ENCODE results near the gene NUSAP1.
"Not testable (repeated sequence)": the region's sequence is repeated elsewhere in the genome, so short reads cannot be mapped to it uniquely, and the experiment has no call there.

NUSAP1 gene

DNA sequence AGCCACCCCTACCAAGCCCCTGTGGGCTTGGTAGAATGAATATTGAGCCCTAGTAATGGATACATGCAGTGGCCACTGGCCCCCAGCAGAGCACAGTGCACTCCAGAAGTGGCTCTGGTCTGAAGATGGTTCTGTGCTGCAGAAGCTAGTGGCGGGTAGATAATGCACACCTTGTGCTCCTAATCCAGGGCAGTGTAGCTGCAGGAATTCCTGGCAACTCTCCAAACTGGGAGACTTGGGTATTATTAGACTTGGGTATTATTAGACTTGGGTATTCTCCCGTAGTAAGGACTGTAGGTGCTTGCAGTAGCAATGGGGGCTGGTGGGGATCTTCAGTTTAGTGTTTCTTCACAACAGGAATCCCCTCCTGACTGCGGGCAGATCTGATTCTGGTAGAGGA lies 34.7 kb downstream of the NUSAP1 start:
- Histone ChIP-seq H3K4me3 (ENCODE audit: low read depth in 1 of 2, low read length in 2 of 2) (no peak overlapping the region), H4K20me1 (ENCODE audit: insufficient read depth, low read length) (peaks cover 8% of the 10 kb centered on the region; the same call in 1 of the 2 replicates), H3K36me3 (ENCODE audit: insufficient read depth, low read length) (peaks cover 88% of the 10 kb centered on the region), H3K9ac (ENCODE audit: low read depth, low read length) (no peak overlapping the region), H2AFZ (ENCODE audit: low read depth, low read length) (no peak overlapping the region), H3K4me1 (ENCODE audit: insufficient read depth, low read length) (no peaks in the 10 kb centered on the region), H3K4me2 (ENCODE audit: insufficient read depth, low read length) (no peak overlapping the region), H3K9me3 (ENCODE audit: insufficient read depth, low read length, severe bottlenecking) (no peaks in the 10 kb centered on the region), H3K27ac (ENCODE audit: low read length) (no peak overlapping the region), H3K79me2 (ENCODE audit: insufficient read depth, low read length) (peaks cover 24% of the 10 kb centered on the region; the same call in 1 of the 2 replicates), H3K27me3 (ENCODE audit: insufficient read depth, low read length, poor library complexity) (no peaks in the 10 kb centered on the region)
- TF ChIP-seq EZH2 (IDR thresholded peaks at IDR 0.05; ENCODE audit: borderline replicate concordance, low read depth, low read length, severe bottlenecking): no peak
- ATAC-seq (ENCODE audit: insufficient read depth, low read depth) (no peak), DNase-seq (no peak)

DNA sequence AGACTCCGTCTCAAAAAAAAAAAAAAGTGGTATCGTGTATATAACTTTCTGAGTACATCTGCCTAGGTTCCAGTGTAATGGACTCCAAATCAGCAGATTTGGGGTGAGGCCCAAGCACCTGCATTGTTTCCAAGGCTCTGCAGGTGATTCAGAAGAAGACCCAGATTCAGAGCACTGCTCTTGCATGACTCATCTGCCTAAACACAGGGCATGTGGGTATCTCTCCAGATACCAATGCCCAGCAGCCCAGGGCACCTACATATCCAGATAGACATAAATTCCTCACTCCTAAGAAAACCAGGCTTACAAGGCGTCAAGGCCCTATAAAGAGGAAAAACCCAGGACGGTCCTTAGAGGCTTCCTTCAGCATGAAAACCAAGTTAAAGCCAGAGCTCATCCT lies 45.3 kb downstream of the NUSAP1 start:
- no peak for ATAC-seq (ENCODE audit: insufficient read depth, low read depth)
- no peak overlapping the region for H3K27ac ChIP-seq (ENCODE audit: low read length)
- H3K4me2 ChIP-seq (ENCODE audit: insufficient read depth, low read length): no peak overlapping the region
- no peaks in the 10 kb centered on the region for H3K4me1 ChIP-seq (ENCODE audit: insufficient read depth, low read length)
- H2AFZ ChIP-seq (ENCODE audit: low read depth, low read length): no peak overlapping the region
- no peaks in the 10 kb centered on the region for H3K79me2 ChIP-seq (ENCODE audit: insufficient read depth, low read length)
- H3K36me3 ChIP-seq (ENCODE audit: insufficient read depth, low read length): peaks cover 72% of the 10 kb centered on the region
- no peaks in the 10 kb centered on the region for H4K20me1 ChIP-seq (ENCODE audit: insufficient read depth, low read length)
- no peak for DNase-seq
- H3K9ac ChIP-seq (ENCODE audit: low read depth, low read length): no peak overlapping the region
- no peaks in the 10 kb centered on the region for H3K9me3 ChIP-seq (ENCODE audit: insufficient read depth, low read length, severe bottlenecking)
- H3K27me3 ChIP-seq (ENCODE audit: insufficient read depth, low read length, poor library complexity): no peaks in the 10 kb centered on the region
- TF ChIP-seq EZH2 (IDR thresholded peaks at IDR 0.05; ENCODE audit: borderline replicate concordance, low read depth, low read length, severe bottlenecking): no peak
- TF ChIP-seq, protein P1, sequence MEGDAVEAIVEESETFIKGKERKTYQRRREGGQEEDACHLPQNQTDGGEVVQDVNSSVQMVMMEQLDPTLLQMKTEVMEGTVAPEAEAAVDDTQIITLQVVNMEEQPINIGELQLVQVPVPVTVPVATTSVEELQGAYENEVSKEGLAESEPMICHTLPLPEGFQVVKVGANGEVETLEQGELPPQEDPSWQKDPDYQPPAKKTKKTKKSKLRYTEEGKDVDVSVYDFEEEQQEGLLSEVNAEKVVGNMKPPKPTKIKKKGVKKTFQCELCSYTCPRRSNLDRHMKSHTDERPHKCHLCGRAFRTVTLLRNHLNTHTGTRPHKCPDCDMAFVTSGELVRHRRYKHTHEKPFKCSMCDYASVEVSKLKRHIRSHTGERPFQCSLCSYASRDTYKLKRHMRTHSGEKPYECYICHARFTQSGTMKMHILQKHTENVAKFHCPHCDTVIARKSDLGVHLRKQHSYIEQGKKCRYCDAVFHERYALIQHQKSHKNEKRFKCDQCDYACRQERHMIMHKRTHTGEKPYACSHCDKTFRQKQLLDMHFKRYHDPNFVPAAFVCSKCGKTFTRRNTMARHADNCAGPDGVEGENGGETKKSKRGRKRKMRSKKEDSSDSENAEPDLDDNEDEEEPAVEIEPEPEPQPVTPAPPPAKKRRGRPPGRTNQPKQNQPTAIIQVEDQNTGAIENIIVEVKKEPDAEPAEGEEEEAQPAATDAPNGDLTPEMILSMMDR (IDR thresholded peaks at IDR 0.05; ENCODE audit: borderline replicate concordance, extremely low read depth, low read length, poor library complexity, severe bottlenecking): no peak
- H3K4me3 ChIP-seq (ENCODE audit: low read depth in 1 of 2, low read length in 2 of 2): no peak overlapping the region

DNA sequence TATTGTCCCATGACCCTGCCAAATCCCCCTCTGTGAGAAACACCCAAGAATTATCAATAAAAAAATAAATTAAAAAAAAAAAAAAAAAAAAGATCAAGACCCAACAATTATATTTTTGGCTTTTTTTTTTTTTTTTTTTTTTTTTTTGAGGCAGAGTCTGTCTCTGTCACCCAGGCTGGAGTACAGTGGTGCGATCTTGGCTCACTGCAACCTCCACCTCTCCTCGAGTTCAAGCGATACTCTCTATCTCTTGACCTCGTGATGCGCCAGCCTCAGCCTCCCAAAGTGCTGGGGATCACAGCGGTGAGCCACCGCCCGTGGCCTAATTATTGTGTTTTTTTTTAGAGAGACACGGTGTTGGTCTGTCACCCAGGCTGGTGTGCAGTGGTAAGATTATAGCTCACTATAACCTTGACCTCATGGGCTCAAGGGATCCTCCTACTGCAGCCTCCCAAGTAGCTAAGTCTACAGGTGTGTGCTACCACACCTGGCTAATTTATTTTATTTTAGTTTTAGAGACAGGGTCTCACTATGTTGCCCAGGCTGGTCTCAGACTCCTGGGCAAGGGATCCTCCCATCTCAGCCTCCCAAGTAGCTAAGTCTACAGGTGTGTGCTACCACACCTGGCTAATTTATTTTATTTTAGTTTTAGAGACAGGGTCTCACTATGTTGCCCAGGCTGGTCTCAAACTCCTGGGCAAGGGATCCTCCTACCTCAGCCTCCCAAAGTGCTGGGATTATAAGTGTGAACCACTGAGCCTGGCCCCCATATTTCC lies 51.5 kb downstream of the NUSAP1 start:
- not testable (repeated sequence) for H3K4me2 ChIP-seq (ENCODE audit: insufficient read depth, low read length); H3K9me3 ChIP-seq (ENCODE audit: insufficient read depth, low read length, severe bottlenecking); H3K27ac ChIP-seq (ENCODE audit: low read length); H3K4me3 ChIP-seq (ENCODE audit: low read depth in 1 of 2, low read length in 2 of 2); H2AFZ ChIP-seq (ENCODE audit: low read depth, low read length); H3K4me1 ChIP-seq (ENCODE audit: insufficient read depth, low read length); H3K27me3 ChIP-seq (ENCODE audit: insufficient read depth, low read length, poor library complexity); ATAC-seq (ENCODE audit: insufficient read depth, low read depth); H4K20me1 ChIP-seq (ENCODE audit: insufficient read depth, low read length); H3K9ac ChIP-seq (ENCODE audit: low read depth, low read length); DNase-seq; H3K79me2 ChIP-seq (ENCODE audit: insufficient read depth, low read length)
- peaks cover 33% of the 10 kb centered on the region for H3K36me3 ChIP-seq (ENCODE audit: insufficient read depth, low read length)

DNA sequence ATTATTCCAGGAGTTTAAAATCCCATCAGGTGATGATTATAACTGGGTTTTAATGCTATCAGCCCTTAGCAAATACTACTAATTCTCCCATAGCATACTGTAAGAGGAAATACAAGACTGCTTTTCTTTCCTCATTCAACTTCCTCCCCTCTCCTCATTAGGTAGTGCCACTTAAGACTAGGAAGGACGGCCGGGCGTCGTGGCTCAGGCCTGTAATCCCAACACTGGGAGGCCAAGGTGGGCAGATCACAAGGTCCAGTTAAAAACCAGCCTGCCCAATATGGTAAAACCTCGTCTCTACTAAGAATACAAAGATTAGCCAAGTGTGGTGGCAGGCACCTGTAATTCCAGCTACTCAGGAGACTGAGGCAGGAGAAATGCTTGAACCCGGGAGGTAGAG lies 55.0 kb downstream of the NUSAP1 start:
- Histone ChIP-seq H3K9me3 (ENCODE audit: insufficient read depth, low read length, severe bottlenecking) (no peaks in the 10 kb centered on the region), H3K4me3 (ENCODE audit: low read depth in 1 of 2, low read length in 2 of 2) (no peak overlapping the region), H3K9ac (ENCODE audit: low read depth, low read length) (no peak overlapping the region), H3K4me2 (ENCODE audit: insufficient read depth, low read length) (no peak overlapping the region), H3K36me3 (ENCODE audit: insufficient read depth, low read length) (peaks cover 14% of the 10 kb centered on the region), H2AFZ (ENCODE audit: low read depth, low read length) (no peak overlapping the region), H4K20me1 (ENCODE audit: insufficient read depth, low read length) (no peaks in the 10 kb centered on the region), H3K27me3 (ENCODE audit: insufficient read depth, low read length, poor library complexity) (no peaks in the 10 kb centered on the region), H3K4me1 (ENCODE audit: insufficient read depth, low read length) (no peaks in the 10 kb centered on the region), H3K27ac (ENCODE audit: low read length) (no peak overlapping the region), H3K79me2 (ENCODE audit: insufficient read depth, low read length) (no peaks in the 10 kb centered on the region)
- TF ChIP-seq EZH2 (IDR thresholded peaks at IDR 0.05; ENCODE audit: borderline replicate concordance, low read depth, low read length, severe bottlenecking): no peak
- TF ChIP-seq, protein P1 (IDR thresholded peaks at IDR 0.05; ENCODE audit: borderline replicate concordance, extremely low read depth, low read length, poor library complexity, severe bottlenecking): no peak
- no peak for ATAC-seq (ENCODE audit: insufficient read depth, low read depth)
- no peak for DNase-seq

Data from DND-41 (cell line).